Stimulated activated CD8-positive, alpha-beta memory T cell treated with anti-CD3 and anti-CD28 coated beads, Interleukin-7, amount 100 ng/mL, for 48 hours (primary cell): ENCODE results near the gene C19orf73.

Experiments used
- DNase-seq, 2 donors: peaks; one replicate each; pipeline ENCODE4 v3.0.0-alpha.2; 2020; ENCODE audit warnings: low read depth in 1 of 2; ENCODE audit errors: extremely low read depth in 1 of 2

C19orf73 gene

GRCh38 chr19:49070416-49070815 is 48.5 kb downstream of the C19orf73 start:
- no peak for DNase-seq

- no peak for DNase-seq
Observed at GRCh38 chr19:49069026-49069425, 49.9 kb downstream of the C19orf73 start.
